ENCODE data around the gene REXO1. TPM values are rescaled to one million over a fixed set of nuclear protein-coding genes. Genes with fewer than 3 reads are reported as not detected.
A peak's percentile ranks its signal among the peaks of the same experiment; 100 is the strongest.

The REXO1 gene
- total RNA-seq, 4 donors from 2014 or later, result 36.0 to 95.0 (median 56.3) TPM

DNA sequence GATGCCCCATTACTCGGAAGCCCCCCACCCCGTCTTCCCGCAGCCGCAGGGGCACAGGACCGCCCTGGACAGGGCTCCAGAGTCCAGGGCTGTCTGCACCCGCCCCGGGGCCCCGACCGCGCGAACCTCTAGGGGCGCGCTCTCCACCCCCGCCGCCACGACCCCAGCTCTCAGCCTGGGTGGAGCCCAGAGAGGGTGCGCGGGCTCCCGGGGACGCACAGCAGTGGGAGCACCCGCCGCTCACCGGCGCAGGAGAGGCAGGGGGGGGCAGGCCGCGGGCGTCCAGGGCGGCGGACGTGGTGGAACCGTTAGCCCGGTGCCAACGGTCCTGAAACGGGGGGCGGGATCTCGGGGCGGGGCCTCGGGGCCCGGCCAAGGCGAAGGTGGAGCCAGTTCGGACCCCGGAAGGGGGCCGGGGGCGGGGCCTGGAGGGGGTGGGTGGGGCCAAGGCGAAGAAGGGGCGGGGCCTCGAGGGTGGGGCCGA lies 36.3 kb downstream of the REXO1 start, which contains the start of gene ATP8B3:
ATP8B3 (minus strand) TSS at position 335 of the 484 bp plus-strand sequence. CDS start 540 bp downstream, outside the sequence.
- Histone ChIP-seq H3K27ac (peak within 1 kb of the TSS; percentile 60 to 86 (median 76)), H3K4me3 (peak within 1 kb of the TSS; percentile 42 to 65 (median 46)), H3K9me3 (no peaks in the 10 kb centered on the region), H3K4me1 (peaks cover 11 to 21% (median 16%) of the 10 kb centered on the region in 4 donors), H3K36me3 (peaks cover 0 to 11% (median 5%) of the 10 kb centered on the region in 4 donors), H3K27me3 (no peaks in the 10 kb centered on the region)
- DNase-seq, result no peak
- in situ Hi-C loops (cut with MboI; ENCODE audit: low pct_ligation_motif_present in 1 of 4, low pct_unique_long_range_greater_than_20kb in 1 of 4, low sequenced_read_pairs in 3 of 4), result loop anchor here in 1 of 4 donors (25.0 kb wide), 1 partner anchor 275 kb away; no protein-coding TSS in a partner anchor
- TF ChIP-seq, protein P1, sequence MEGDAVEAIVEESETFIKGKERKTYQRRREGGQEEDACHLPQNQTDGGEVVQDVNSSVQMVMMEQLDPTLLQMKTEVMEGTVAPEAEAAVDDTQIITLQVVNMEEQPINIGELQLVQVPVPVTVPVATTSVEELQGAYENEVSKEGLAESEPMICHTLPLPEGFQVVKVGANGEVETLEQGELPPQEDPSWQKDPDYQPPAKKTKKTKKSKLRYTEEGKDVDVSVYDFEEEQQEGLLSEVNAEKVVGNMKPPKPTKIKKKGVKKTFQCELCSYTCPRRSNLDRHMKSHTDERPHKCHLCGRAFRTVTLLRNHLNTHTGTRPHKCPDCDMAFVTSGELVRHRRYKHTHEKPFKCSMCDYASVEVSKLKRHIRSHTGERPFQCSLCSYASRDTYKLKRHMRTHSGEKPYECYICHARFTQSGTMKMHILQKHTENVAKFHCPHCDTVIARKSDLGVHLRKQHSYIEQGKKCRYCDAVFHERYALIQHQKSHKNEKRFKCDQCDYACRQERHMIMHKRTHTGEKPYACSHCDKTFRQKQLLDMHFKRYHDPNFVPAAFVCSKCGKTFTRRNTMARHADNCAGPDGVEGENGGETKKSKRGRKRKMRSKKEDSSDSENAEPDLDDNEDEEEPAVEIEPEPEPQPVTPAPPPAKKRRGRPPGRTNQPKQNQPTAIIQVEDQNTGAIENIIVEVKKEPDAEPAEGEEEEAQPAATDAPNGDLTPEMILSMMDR (IDR thresholded peaks at IDR 0.05), result peak in 4 of 5 experiments; percentile 7 to 18 (median 14)
- TF ChIP-seq POLR2A (IDR thresholded peaks at IDR 0.05), result no peak
- intact Hi-C loops (cut with DNase I; ENCODE audit: low total_unique reads), result no loop called here
- 1% methylated on average over 32 of the region's 48 CpGs; no CpG with 5 or more reads in 1 of the 2 donors for WGBS, 2 donors (ENCODE audit: low coverage in 1 of 2)

DNA sequence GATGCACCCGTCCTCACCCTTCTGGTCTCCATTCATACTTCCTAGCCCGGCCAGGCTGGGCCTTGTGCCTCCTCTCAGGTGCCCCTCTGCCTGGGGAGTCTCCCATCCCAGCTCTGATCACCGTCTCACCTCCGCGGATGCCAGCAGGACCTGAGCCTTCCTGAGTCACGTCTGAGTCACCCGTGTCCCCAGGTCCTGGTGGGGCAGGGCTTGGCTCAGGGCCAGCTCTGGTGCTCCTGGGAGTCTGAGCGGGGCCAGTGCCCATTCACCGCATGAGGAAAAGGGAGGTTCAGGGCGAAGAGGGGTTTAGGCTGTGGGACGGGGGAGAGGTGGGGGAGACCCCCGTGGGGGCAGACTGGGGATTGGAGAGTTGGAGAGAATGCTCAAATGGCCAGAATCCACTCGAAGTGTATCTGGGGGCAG lies 36.8 kb downstream of the REXO1 start:
- in situ Hi-C loops (cut with MboI; ENCODE audit: low pct_ligation_motif_present in 1 of 4, low pct_unique_long_range_greater_than_20kb in 1 of 4, low sequenced_read_pairs in 3 of 4) (loop anchor here in 1 of 4 donors (25.0 kb wide), 1 partner anchor 274 kb away; no protein-coding TSS in a partner anchor), intact Hi-C loops (cut with DNase I; ENCODE audit: low total_unique reads) (no loop called here)
- peak; percentile 82 for DNase-seq
- Histone ChIP-seq H3K9me3 (no peaks in the 10 kb centered on the region), H3K4me1 (peaks cover 11 to 21% (median 16%) of the 10 kb centered on the region in 4 donors), H3K4me3 (peak overlapping the region in 3 of 4 donors; percentile 42 to 65 (median 49)), H3K36me3 (peaks cover 0 to 9% (median 3%) of the 10 kb centered on the region in 4 donors), H3K27me3 (no peaks in the 10 kb centered on the region), H3K27ac (peak overlapping the region; percentile 60 to 86 (median 76))
- WGBS, 2 donors (ENCODE audit: low coverage in 1 of 2), result 20% methylated on average over 13 of the region's 13 CpGs; no CpG with 5 or more reads in 1 of the 2 donors
- TF ChIP-seq, protein P1 (IDR thresholded peaks at IDR 0.05), result no peak
- peak in 1 of 3 donors; percentile 41 for TF ChIP-seq POLR2AphosphoS5 (IDR thresholded peaks at IDR 0.05)

DNA sequence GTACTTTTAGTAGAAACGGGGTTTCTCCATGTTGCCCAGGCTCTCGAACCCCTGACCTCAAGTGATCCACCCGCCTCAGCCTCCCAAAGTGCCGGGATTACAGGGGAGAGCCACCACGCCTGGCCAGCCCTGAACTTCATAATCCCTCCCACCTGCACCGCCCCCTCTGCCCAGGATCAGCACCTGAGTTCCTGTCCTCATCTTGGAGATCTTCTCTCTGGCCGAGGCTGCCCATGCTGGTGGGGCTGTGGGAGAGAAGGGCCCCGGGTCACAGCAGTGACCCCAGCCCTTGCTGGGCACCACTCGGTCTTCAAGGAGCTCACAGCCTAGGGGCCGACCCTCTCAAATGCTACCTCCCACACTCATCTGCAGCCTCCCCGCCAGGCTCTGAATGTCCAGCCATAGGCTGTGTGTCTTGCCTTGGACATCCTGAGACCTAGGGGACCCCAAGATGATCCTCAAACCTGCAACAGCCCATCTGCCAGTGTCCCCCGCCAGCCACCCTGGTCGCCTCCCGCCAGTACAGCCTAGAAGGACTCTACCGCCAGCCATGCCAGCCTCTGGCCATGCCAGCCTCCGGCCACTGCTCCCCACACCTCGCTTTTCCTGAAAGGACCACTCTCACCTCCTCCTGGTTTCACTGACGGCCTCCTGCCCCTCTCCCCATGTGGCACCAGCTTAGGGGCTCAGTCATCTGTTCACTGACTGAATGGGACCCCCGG lies 37.7 kb downstream of the REXO1 start:
- Histone ChIP-seq H3K4me3 (no peak overlapping the region), H3K4me1 (peaks cover 11 to 21% (median 16%) of the 10 kb centered on the region in 4 donors), H3K9me3 (no peaks in the 10 kb centered on the region), H3K36me3 (peaks cover 0 to 4% (median 2%) of the 10 kb centered on the region in 4 donors), H3K27me3 (no peaks in the 10 kb centered on the region), H3K27ac (peak overlapping the region in 1 of 4 donors; percentile 75)
- TF ChIP-seq POLR2AphosphoS5 (IDR thresholded peaks at IDR 0.05) (no peak), EP300 (IDR thresholded peaks at IDR 0.05; ENCODE audit: low read depth) (no peak), POLR2A (IDR thresholded peaks at IDR 0.05) (no peak)
- TF ChIP-seq, protein P1 (IDR thresholded peaks at IDR 0.05), result no peak
- 88% methylated on average over 19 of the region's 19 CpGs; no CpG with 5 or more reads in 1 of the 2 donors for WGBS, 2 donors (ENCODE audit: low coverage in 1 of 2)
- DNase-seq, result no peak
- intact Hi-C loops (cut with DNase I; ENCODE audit: low total_unique reads), result no loop called here
- in situ Hi-C loops (cut with MboI; ENCODE audit: low pct_ligation_motif_present in 1 of 4, low pct_unique_long_range_greater_than_20kb in 1 of 4, low sequenced_read_pairs in 3 of 4), result loop anchor here in 1 of 4 donors (25.0 kb wide), 1 partner anchor 273 kb away; no protein-coding TSS in a partner anchor

DNA sequence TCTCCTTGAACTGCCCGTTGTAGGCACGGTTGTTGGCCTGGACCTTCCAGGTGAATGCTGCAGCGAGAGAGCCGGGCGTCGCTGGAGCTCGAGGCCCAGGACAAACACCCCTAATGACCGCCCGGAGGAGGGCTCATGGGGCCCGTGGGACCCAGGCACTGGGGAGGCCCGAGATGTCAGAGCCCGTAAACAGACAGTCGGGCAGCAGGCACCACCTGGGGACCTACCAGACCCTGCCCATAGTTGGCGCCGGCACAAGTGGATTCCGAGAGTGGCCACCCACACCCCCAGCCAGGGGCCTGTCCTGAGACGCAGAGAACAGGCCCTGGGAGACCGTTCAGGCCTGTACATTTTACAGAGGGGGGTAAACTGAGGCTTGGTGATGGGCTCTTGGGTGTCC lies 38.6 kb downstream of the REXO1 start:
- no peaks in the 10 kb centered on the region for H3K9me3 ChIP-seq
- TF ChIP-seq, protein P1 (IDR thresholded peaks at IDR 0.05), result no peak
- TF ChIP-seq POLR2AphosphoS5 (IDR thresholded peaks at IDR 0.05), result no peak
- no peak for TF ChIP-seq EP300 (IDR thresholded peaks at IDR 0.05; ENCODE audit: low read depth)
- TF ChIP-seq POLR2A (IDR thresholded peaks at IDR 0.05), result no peak
- H3K27me3 ChIP-seq, result no peaks in the 10 kb centered on the region
- H3K27ac ChIP-seq, result no peak overlapping the region
- WGBS, 2 donors (ENCODE audit: low coverage in 1 of 2), result 76% methylated on average over 15 of the region's 18 CpGs; no CpG with 5 or more reads in 1 of the 2 donors
- intact Hi-C loops (cut with DNase I; ENCODE audit: low total_unique reads), result no loop called here
- peaks cover 11 to 21% (median 16%) of the 10 kb centered on the region in 4 donors for H3K4me1 ChIP-seq
- in situ Hi-C loops (cut with MboI; ENCODE audit: low pct_ligation_motif_present in 1 of 4, low pct_unique_long_range_greater_than_20kb in 1 of 4, low sequenced_read_pairs in 3 of 4), result loop anchor here in 1 of 4 donors (25.0 kb wide), 1 partner anchor 272 kb away; no protein-coding TSS in a partner anchor
- DNase-seq, result no peak
- H3K4me3 ChIP-seq, result no peak overlapping the region
- H3K36me3 ChIP-seq, result no peaks in the 10 kb centered on the region

Measured in transverse colon (tissue), 4 donors.